Heart left ventricle (tissue), 13 donors: ENCODE data around the gene MXRA7.

Experiments used
- POLR2A ChIP-seq, 2 donors: fragments of 450-650 bp; IDR thresholded peaks; one replicate each; pipeline ENCODE4 v1.6.1; 2017; ENCODE audit warnings: antibody characterized with exemption in 2 of 2, mild to moderate bottlenecking in 2 of 2, moderate library complexity in 2 of 2
- TF ChIP-seq, protein P1 (sequence below), 12 donors: fragments of 200-600 bp; sonication (generic) in 4 of 12; IDR thresholded peaks; one replicate each; pipeline versions ENCODE4 v1.5.0 to v1.8.0; 2018 to 2022; ENCODE audit warnings: antibody characterized with exemption in 12 of 12, mild to moderate bottlenecking in 5 of 12
- donor health status: ischemic (EF 13 %, LVEDD 7.1; RV severe dilation, severe dysfunction).
- donor health status: DM: no; HTN: yes; CAD: no.
- donor health status: DM: no; HTN: no; CAD: no.
- donor health status: ischemic (EF 25% LVEDD 6.9; RV normal size, moderate dysfunction).
- donor health status: ischemic (EF 25% LVEDD 5.7; RV mildly dilated, moderate dysfunction).
- donor health status: ischemic (EF 35%, LVEDD 5.7; RV mildly dilated, moderate dysfunction).
- donor health status: nonischemic (EF 11% LVEDD 7.7; RV severe dilation, severe dysfunction).
- donor health status: DM: yes; HTN: yes; CAD: no.
- donor health status: PGD.
- donor health status: ischemic (EF 29% LVEDD 5.4; RV normal size, mild dysfunction).
- donor health status: nonischemic (EF 23%, LVEDD 6.1; RV moderate dilation, normal function).

DNA sequence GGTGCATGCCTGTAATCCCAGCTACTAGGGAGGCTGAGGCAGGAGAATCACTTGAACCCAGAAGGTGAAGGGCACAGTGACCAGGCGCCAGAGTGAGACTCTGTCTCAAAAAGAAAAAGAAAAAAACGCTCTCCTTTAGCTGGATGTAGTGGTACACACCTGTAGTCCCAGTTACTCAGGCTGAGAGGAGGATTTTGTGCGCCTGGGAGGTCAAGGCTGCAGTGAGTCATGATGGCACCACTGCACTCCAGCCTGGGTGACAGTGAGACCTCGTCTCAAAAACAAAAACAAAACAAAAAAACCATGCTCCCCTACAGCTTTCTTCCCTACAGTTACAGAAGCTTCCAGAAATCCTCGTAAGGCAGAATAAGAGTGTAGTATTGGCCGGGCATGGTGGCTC is 34.1 kb downstream of the MXRA7 start:
- TF ChIP-seq, protein P1, sequence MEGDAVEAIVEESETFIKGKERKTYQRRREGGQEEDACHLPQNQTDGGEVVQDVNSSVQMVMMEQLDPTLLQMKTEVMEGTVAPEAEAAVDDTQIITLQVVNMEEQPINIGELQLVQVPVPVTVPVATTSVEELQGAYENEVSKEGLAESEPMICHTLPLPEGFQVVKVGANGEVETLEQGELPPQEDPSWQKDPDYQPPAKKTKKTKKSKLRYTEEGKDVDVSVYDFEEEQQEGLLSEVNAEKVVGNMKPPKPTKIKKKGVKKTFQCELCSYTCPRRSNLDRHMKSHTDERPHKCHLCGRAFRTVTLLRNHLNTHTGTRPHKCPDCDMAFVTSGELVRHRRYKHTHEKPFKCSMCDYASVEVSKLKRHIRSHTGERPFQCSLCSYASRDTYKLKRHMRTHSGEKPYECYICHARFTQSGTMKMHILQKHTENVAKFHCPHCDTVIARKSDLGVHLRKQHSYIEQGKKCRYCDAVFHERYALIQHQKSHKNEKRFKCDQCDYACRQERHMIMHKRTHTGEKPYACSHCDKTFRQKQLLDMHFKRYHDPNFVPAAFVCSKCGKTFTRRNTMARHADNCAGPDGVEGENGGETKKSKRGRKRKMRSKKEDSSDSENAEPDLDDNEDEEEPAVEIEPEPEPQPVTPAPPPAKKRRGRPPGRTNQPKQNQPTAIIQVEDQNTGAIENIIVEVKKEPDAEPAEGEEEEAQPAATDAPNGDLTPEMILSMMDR (IDR thresholded peaks at IDR 0.05), result no peak
- TF ChIP-seq POLR2A (IDR thresholded peaks at IDR 0.05), result no peak
